ENCODE data around the gene ELMO1. TPM values are rescaled to one million over a fixed set of nuclear protein-coding genes. Genes with fewer than 3 reads are reported as not detected.

ELMO1 gene
- total RNA-seq, 2 experiments from 2014 or later, result 72.8 to 75.3 TPM

GRCh38 chr7:37105762-37106161, 342.9 kb downstream of the ELMO1 start:
- CTCF ChIA-PET, result no interaction called here
- no peak overlapping the region for H3K27ac Mint-ChIP-seq
- H3K9me3 Mint-ChIP-seq, result no peaks in the 10 kb centered on the region
- POLR2A ChIA-PET, result no interaction called here
- TF ChIP-seq CTCF (IDR thresholded peaks at IDR 0.05), result no peak
- no peak overlapping the region for H3K4me3 Mint-ChIP-seq
- ATAC-seq, result no peak
- intact Hi-C loops (cut with micrococcal nuclease), result no loop called here
- H3K36me3 Mint-ChIP-seq (ENCODE audit: low read depth), result peaks cover 22% of the 10 kb centered on the region
- no peaks in the 10 kb centered on the region for H3K27me3 Mint-ChIP-seq
- no peak for DNase-seq
- peaks cover 56% of the 10 kb centered on the region for H3K4me1 Mint-ChIP-seq (ENCODE audit: low read depth)

- H3K27me3 Mint-ChIP-seq, result no peaks in the 10 kb centered on the region
- intact Hi-C loops (cut with micrococcal nuclease), result no loop called here
- no peak for ATAC-seq
- H3K9me3 Mint-ChIP-seq, result no peaks in the 10 kb centered on the region
- DNase-seq, result no peak
- H3K4me3 Mint-ChIP-seq, result no peak overlapping the region
- TF ChIP-seq CTCF (IDR thresholded peaks at IDR 0.05), result no peak
- ChIA-PET POLR2A (interaction anchor here (1.1 kb wide), 1 partner anchor 9 kb away, joined by 3 read pairs; no protein-coding TSS in a partner anchor), CTCF (no interaction called here)
- peaks cover 54% of the 10 kb centered on the region for H3K4me1 Mint-ChIP-seq (ENCODE audit: low read depth)
- H3K36me3 Mint-ChIP-seq (ENCODE audit: low read depth), result peaks cover 24% of the 10 kb centered on the region
- no peak overlapping the region for H3K27ac Mint-ChIP-seq
Measured at GRCh38 chr7:37104822-37105518, 343.7 kb downstream of the ELMO1 start.

GRCh38 chr7:37102518-37103137, 346.0 kb downstream of the ELMO1 start:
- DNase-seq, result no peak
- no peak for ATAC-seq
- H3K4me1 Mint-ChIP-seq (ENCODE audit: low read depth), result peaks cover 42% of the 10 kb centered on the region
- no peak overlapping the region for H3K4me3 Mint-ChIP-seq
- peaks cover 19% of the 10 kb centered on the region for H3K36me3 Mint-ChIP-seq (ENCODE audit: low read depth)
- TF ChIP-seq CTCF (IDR thresholded peaks at IDR 0.05), result no peak
- H3K9me3 Mint-ChIP-seq, result no peaks in the 10 kb centered on the region
- no peaks in the 10 kb centered on the region for H3K27me3 Mint-ChIP-seq
- CTCF ChIA-PET, result no interaction called here
- intact Hi-C loops (cut with micrococcal nuclease), result no loop called here
- POLR2A ChIA-PET, result no interaction called here
- H3K27ac Mint-ChIP-seq, result no peak overlapping the region

- peaks cover 38% of the 10 kb centered on the region for H3K4me1 Mint-ChIP-seq (ENCODE audit: low read depth)
- CTCF ChIA-PET, result interaction anchor here (1.2 kb wide), 1 partner anchor 52 kb away, joined by 3 read pairs; no protein-coding TSS in a partner anchor
- no peak overlapping the region for H3K4me3 Mint-ChIP-seq
- POLR2A ChIA-PET, result no interaction called here
- H3K27me3 Mint-ChIP-seq, result no peaks in the 10 kb centered on the region
- no peak for ATAC-seq
- DNase-seq, result no peak
- intact Hi-C loops (cut with micrococcal nuclease), result no loop called here
- H3K27ac Mint-ChIP-seq, result peak overlapping the region; percentile 34
- no peak for TF ChIP-seq CTCF (IDR thresholded peaks at IDR 0.05)
- H3K36me3 Mint-ChIP-seq (ENCODE audit: low read depth), result peaks cover 18% of the 10 kb centered on the region
- no peaks in the 10 kb centered on the region for H3K9me3 Mint-ChIP-seq
Measured at GRCh38 chr7:37100735-37101331, 347.8 kb downstream of the ELMO1 start.

GRCh38 chr7:37098762-37099161, 349.9 kb downstream of the ELMO1 start:
- Mint-ChIP-seq H3K9me3 (no peaks in the 10 kb centered on the region), H3K27me3 (no peaks in the 10 kb centered on the region), H3K4me3 (no peak overlapping the region), H3K27ac (peak overlapping the region; percentile 18), H3K36me3 (ENCODE audit: low read depth) (peaks cover 37% of the 10 kb centered on the region), H3K4me1 (ENCODE audit: low read depth) (peaks cover 38% of the 10 kb centered on the region)
- TF ChIP-seq CTCF (IDR thresholded peaks at IDR 0.05), result no peak
- ChIA-PET POLR2A (interaction anchor here (0.8 kb wide), 1 partner anchor 11 kb away, joined by 3 read pairs; no protein-coding TSS in a partner anchor), CTCF (no interaction called here)
- ATAC-seq (no peak), DNase-seq (no peak)
- intact Hi-C loops (cut with micrococcal nuclease), result no loop called here
